Spleen (tissue), 11 donors: Measurements from ENCODE around the gene ANKRD27. TPM values are rescaled to one million over a fixed set of nuclear protein-coding genes. Genes with fewer than 3 reads are reported as not detected.
A peak's percentile ranks its signal among the peaks of the same experiment; 100 is the strongest.
"Not testable (repeated sequence)": the region's sequence is repeated elsewhere in the genome, so short reads cannot be mapped to it uniquely, and the experiment has no call there.

ENCODE experiments used
- DNase-seq: peaks from one replicate; pipeline ENCODE4 v3.0.0-alpha.2; 2020
- H3K27ac ChIP-seq, 8 donors: fragments of 200-600 bp; sonication (generic) in 7 of 8; 1 replicate in 4 of 8; 2 replicates in 4 of 8; pipeline versions ENCODE4 v1.5.0 to v1.8.0; 2016 to 2021; ENCODE audit warnings: inconsistent platforms in 4 of 8, mild to moderate bottlenecking in 4 of 8, moderate library complexity in 1 of 8
- H3K27me3 ChIP-seq, 7 donors: fragments of 200-600 bp; sonication (generic) in 6 of 7; replicated peaks in 1 of 7; 1 replicate in 4 of 7; 2 replicates in 3 of 7; pipeline versions ENCODE4 v1.5.0 to v1.8.0; 2016 to 2021; ENCODE audit warnings: inconsistent platforms in 3 of 7, mild to moderate bottlenecking in 1 of 7
- H3K36me3 ChIP-seq, 6 donors: fragments of 200-600 bp; sonication (generic) in 5 of 6; 1 replicate in 4 of 6; 2 replicates in 2 of 6; pipeline versions ENCODE4 v1.5.0 to v1.8.0; 2016 to 2021; ENCODE audit warnings: inconsistent platforms in 2 of 6
- H3K4me1 ChIP-seq, 6 donors: fragments of 200-600 bp; sonication (generic) in 5 of 6; 1 replicate in 3 of 6; 2 replicates in 3 of 6; pipeline versions ENCODE4 v1.5.0 to v1.8.0; 2016 to 2021; ENCODE audit warnings: inconsistent platforms in 3 of 6
- H3K4me3 ChIP-seq, 8 donors: fragments of 200-600 bp; sonication (generic) in 7 of 8; 1 replicate in 4 of 8; 2 replicates in 4 of 8; pipeline versions ENCODE4 v1.5.0 to v1.8.0; 2016 to 2021; ENCODE audit warnings: inconsistent platforms in 4 of 8, mild to moderate bottlenecking in 4 of 8, moderate library complexity in 2 of 8
- H3K9me3 ChIP-seq, 8 donors: fragments of 200-600 bp; sonication (generic) in 7 of 8; 1 replicate in 4 of 8; 2 replicates in 4 of 8; pipeline versions ENCODE4 v1.5.0 to v1.8.0; 2016 to 2021; ENCODE audit warnings: inconsistent platforms in 4 of 8
- POLR2A ChIP-seq, 3 donors: fragments of 450-650 bp; IDR thresholded peaks; one replicate each; pipeline ENCODE4 v1.5.1; 2017; ENCODE audit warnings: antibody characterized with exemption in 3 of 3, mild to moderate bottlenecking in 1 of 3
- POLR2AphosphoS5 ChIP-seq, 3 donors: sonication (generic); formaldehyde crosslinking; IDR thresholded peaks; one replicate each; pipeline ENCODE4 v1.5.1; 2017; ENCODE audit warnings: antibody characterized with exemption in 3 of 3
- whole genome bisulfite sequencing, 5 donors: extraction: QIAGEN DNeasy Blood & Tissue Kit in 3 of 5; methylation state at CpG; one replicate each; pipeline versions ENCODE4 v1.1.5 to v1.1.7; 2013 to 2018; 5-methylcytosine and 5-hydroxymethylcytosine counted together
- intact Hi-C: fragments of 100-400 bp; cut with DNase I; formaldehyde crosslinking; loops from one replicate; pipeline ENCODE4 v1.15.0; 2023; ENCODE audit warnings: low total_unique reads
- polyA plus RNA-seq, 3 donors: library from polyadenylated mRNA; stranded (reverse); fragments of 200-250 nt; gene quantifications; one replicate each; pipeline ENCODE4 v1.2.1, GENCODE V29; 2013
- total RNA-seq, 7 donors: library from RNA; depleted of rRNA in 3 of 7; stranded (reverse); fragments of >200 nt in 3 of 7; fragmentation: NEBNext Ultra II Directional in 4 of 7; extraction: Animal tissue kit (Norgen Biotek cat#: 25700) in 4 of 7; gene quantifications; one replicate each; pipeline versions ENCODE4 v1.1.0 to v1.2.1, GENCODE V29; 2016 to 2021
- TF ChIP-seq, protein P1 (sequence below), 11 experiments: fragments of 200-600 bp in 7 of 11; fragments of 450-650 bp in 4 of 11; sonication (generic) in 4 of 11; IDR thresholded peaks in 8 of 11; conservative IDR thresholded peaks in 3 of 11; 1 replicate in 7 of 11; 2 replicates in 4 of 11; pipeline versions ENCODE4 v1.4.0 to v1.8.0; 2016 to 2021; ENCODE audit warnings: antibody characterized with exemption in 11 of 11, inconsistent platforms in 4 of 11, mild to moderate bottlenecking in 1 of 11
- donor health status: healthy with polysubstance abuse.
- donor health status: DM: no; HTN: no; CAD: no; lungs with moderate emphysema.
- donor health status: DM: no; HTN: no; CAD: no.
- donor health status: Bipolar disorder and iron deficiency.
- donor health status: healthy.
- donor health status: DM: no; HTN: no; CAD: no.
- donor health status: DM: yes; HTN: yes; CAD: no.

Gene ANKRD27
- total and polyA plus RNA-seq, 10 donors, result 6.5 to 31.7 (median 28.2) TPM

DNA sequence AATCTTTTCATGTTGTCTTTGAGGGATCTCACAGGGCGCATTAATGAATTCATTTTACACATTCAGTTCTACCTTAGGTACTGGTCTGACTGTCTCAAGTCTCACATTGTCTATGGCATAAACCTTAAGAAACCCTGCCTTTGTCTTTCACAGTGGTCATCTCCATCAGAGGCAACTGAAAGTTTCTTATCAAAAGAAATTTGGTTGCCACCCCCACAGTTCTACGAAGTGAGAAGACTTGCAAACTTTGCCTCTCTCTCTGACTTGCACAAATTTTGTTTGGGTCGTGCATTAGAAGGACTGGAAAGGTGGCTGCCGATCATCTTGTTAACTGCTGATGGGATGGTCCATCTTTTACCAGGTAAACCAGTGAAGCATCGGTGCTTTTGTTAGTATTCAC is 34.1 kb upstream of the ANKRD27 start:
- intact Hi-C loops, result no loop called here
- Histone ChIP-seq H3K27me3 (no peaks in the 10 kb centered on the region), H3K4me1 (peaks cover 0 to 10% (median 0%) of the 10 kb centered on the region in 6 donors), H3K27ac (peak overlapping the region in 4 of 8 donors; percentile 15 to 42 (median 28)), H3K36me3 (peaks cover 0 to 90% (median 39%) of the 10 kb centered on the region in 6 donors), H3K4me3 (no peak overlapping the region), H3K9me3 (peaks cover under 1 to 13% (median 10%) of the 10 kb centered on the region in 8 donors)
- TF ChIP-seq, protein P1, sequence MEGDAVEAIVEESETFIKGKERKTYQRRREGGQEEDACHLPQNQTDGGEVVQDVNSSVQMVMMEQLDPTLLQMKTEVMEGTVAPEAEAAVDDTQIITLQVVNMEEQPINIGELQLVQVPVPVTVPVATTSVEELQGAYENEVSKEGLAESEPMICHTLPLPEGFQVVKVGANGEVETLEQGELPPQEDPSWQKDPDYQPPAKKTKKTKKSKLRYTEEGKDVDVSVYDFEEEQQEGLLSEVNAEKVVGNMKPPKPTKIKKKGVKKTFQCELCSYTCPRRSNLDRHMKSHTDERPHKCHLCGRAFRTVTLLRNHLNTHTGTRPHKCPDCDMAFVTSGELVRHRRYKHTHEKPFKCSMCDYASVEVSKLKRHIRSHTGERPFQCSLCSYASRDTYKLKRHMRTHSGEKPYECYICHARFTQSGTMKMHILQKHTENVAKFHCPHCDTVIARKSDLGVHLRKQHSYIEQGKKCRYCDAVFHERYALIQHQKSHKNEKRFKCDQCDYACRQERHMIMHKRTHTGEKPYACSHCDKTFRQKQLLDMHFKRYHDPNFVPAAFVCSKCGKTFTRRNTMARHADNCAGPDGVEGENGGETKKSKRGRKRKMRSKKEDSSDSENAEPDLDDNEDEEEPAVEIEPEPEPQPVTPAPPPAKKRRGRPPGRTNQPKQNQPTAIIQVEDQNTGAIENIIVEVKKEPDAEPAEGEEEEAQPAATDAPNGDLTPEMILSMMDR (IDR thresholded peaks at IDR 0.05 in 8 of 11, conservative IDR thresholded peaks at IDR 0.05 in 3 of 11), result no peak
- TF ChIP-seq POLR2A (IDR thresholded peaks at IDR 0.05), result no peak
- TF ChIP-seq POLR2AphosphoS5 (IDR thresholded peaks at IDR 0.05), result no peak
- no peak for DNase-seq
- 84 to 97% (median 90%) methylated on average over 5 of the region's 5 CpGs for WGBS, 5 donors

DNA sequence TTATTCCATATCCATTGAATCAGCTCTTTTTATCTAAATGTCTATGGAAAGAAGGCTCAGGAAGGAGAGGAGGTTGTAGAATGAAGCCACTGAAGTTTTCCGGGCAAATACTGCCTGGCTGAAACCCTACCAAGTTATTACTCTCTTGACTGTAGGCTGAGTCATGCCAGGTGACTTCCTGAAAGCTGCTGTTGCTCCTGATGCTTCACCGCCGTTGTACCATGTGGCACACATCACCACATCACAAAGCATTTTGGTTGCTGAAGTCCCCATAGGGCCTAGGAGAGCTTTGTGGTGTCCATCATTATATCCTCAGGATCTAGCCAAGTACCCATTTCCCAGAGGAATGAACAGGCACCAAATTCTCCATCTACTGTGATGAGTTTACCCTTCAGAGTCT is 33.5 kb upstream of the ANKRD27 start:
- TF ChIP-seq POLR2AphosphoS5 (IDR thresholded peaks at IDR 0.05) (no peak), POLR2A (IDR thresholded peaks at IDR 0.05) (no peak)
- TF ChIP-seq, protein P1 (IDR thresholded peaks at IDR 0.05 in 8 of 11, conservative IDR thresholded peaks at IDR 0.05 in 3 of 11), result no peak
- 31 to 63% (median 33%) methylated on average over 3 of the region's 3 CpGs for WGBS, 5 donors
- Histone ChIP-seq H3K4me1 (peaks cover 0 to 10% (median 0%) of the 10 kb centered on the region in 6 donors), H3K9me3 (peaks cover 3 to 19% (median 15%) of the 10 kb centered on the region in 8 donors), H3K4me3 (no peak overlapping the region), H3K36me3 (peaks cover 0 to 90% (median 37%) of the 10 kb centered on the region in 6 donors), H3K27me3 (no peaks in the 10 kb centered on the region), H3K27ac (peak overlapping the region in 3 of 8 donors; percentile 24 to 42 (median 31))
- DNase-seq, result no peak
- intact Hi-C loops, result no loop called here

DNA sequence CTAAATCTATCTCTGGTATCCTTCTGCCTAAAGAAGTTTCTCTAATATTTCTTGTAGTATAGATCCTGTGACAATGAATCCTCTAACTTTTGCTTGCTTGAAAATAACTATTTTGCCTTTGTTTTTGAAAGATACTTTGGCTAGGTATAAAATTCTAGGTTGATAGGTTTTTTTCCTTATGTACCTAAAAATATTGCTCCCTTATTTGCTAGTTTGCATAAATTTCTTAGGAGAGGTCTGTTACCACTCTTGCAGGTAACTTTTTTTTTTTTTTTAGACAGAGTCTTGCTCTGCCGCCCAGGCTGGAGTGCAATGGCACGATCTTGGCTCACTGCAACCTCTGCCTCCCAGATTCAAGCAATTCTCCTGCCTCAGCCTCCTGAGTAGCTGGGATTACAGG is 29.0 kb upstream of the ANKRD27 start:
- intact Hi-C loops, H3K27ac ChIP-seq, H3K27me3 ChIP-seq, DNase-seq, H3K4me3 ChIP-seq: not testable (repeated sequence)
- peaks cover 0 to 23% (median 3%) of the 10 kb centered on the region in 6 donors for H3K4me1 ChIP-seq
- H3K36me3 ChIP-seq, result peaks cover 0 to 86% (median 24%) of the 10 kb centered on the region in 6 donors
- WGBS, 5 donors, result 95 to 100% (median 100%) methylated on average over 2 of the region's 2 CpGs
- H3K9me3 ChIP-seq, result peaks cover 3 to 42% (median 30%) of the 10 kb centered on the region in 8 donors

DNA sequence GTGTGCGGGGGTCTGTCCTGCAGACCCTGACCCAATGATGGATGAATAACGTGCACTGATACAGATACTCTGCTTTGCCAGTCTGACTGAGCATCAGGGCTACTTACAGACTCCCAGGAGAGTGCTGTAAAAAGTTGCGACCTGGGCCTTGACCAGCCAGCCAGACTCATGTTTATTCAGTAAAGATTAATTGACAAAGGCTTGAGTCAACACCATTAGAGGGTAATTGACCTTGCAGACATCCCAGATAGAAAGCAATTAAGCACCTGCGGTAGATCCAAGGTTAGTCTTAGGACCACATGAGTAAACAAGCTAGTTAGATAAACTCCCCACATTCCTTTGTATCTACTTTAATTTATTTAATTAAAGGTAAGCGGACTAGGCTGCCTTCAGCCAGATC is 27.0 kb upstream of the ANKRD27 start:
- intact Hi-C loops, result no loop called here
- no peak overlapping the region for H3K4me3 ChIP-seq
- peaks cover 0 to 92% (median 27%) of the 10 kb centered on the region in 6 donors for H3K36me3 ChIP-seq
- TF ChIP-seq, protein P1 (IDR thresholded peaks at IDR 0.05 in 8 of 11, conservative IDR thresholded peaks at IDR 0.05 in 3 of 11), result no peak
- no peaks in the 10 kb centered on the region for H3K27me3 ChIP-seq
- WGBS, 5 donors, result 65 to 87% (median 83%) methylated on average over 5 of the region's 5 CpGs
- H3K4me1 ChIP-seq, result peaks cover 0 to 35% (median 11%) of the 10 kb centered on the region in 6 donors
- no peak for DNase-seq
- H3K9me3 ChIP-seq, result peaks cover 3 to 44% (median 30%) of the 10 kb centered on the region in 8 donors
- H3K27ac ChIP-seq, result no peak overlapping the region

DNA sequence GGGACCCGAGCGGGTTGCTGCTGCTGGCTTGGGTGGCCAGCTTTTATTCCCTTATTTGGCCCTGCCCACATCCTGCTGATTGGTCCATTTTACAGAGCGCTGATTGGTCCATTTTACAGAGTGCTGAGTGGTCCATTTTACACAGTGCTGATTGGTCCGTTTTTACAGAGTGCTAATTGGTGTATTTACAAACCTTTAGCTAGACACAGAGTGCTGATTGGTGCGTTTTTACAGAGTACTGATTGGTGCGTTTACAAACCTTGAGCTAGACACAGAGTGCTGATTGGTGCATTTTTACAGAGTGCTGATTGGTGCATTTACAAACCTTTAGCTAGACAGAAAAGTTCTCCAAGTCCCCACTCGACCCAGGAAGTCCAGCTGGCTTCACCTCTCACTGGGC is 25.1 kb upstream of the ANKRD27 start:
- H3K27ac ChIP-seq, H3K4me3 ChIP-seq, DNase-seq, intact Hi-C loops, H3K27me3 ChIP-seq: not testable (repeated sequence)
- Histone ChIP-seq H3K36me3 (peaks cover 0 to 74% (median 25%) of the 10 kb centered on the region in 6 donors), H3K9me3 (peaks cover 3 to 43% (median 29%) of the 10 kb centered on the region in 8 donors), H3K4me1 (peaks cover 4 to 54% (median 29%) of the 10 kb centered on the region in 6 donors)
- 92 to 100% (median 96%) methylated on average over 7 of the region's 7 CpGs for WGBS, 5 donors

DNA sequence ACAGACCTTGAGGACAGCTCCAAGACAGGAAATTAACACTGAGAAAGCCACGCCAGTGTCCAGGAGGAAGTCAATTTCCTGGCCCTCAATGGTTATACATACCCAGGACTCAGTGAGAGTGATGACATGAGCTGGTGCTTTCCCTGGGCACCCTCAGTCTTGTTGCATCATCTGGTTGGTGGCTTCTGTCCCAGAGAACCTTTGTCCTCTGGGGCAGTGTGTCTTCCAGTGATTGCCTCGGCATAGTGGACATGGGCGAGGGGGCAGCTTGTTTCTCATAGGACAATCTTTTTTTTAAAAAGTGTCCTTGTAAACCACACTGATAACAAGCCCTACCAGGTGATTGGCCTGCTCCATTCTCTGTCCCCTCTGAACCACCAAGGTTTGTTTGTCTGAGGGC is 21.8 kb upstream of the ANKRD27 start:
- peaks cover 0 to 13% (median 3%) of the 10 kb centered on the region in 8 donors for H3K9me3 ChIP-seq
- WGBS, 5 donors, result 47 to 71% (median 52%) methylated on average over 3 of the region's 3 CpGs
- H3K4me1 ChIP-seq, result peaks cover 25 to 81% (median 57%) of the 10 kb centered on the region in 6 donors
- H3K27me3 ChIP-seq, intact Hi-C loops, H3K4me3 ChIP-seq, DNase-seq: not testable (repeated sequence)
- H3K36me3 ChIP-seq, result peaks cover 0 to 41% (median 14%) of the 10 kb centered on the region in 6 donors
- H3K27ac ChIP-seq, result peak overlapping the region in 3 of 8 donors; percentile 5 to 93 (median 16)

DNA sequence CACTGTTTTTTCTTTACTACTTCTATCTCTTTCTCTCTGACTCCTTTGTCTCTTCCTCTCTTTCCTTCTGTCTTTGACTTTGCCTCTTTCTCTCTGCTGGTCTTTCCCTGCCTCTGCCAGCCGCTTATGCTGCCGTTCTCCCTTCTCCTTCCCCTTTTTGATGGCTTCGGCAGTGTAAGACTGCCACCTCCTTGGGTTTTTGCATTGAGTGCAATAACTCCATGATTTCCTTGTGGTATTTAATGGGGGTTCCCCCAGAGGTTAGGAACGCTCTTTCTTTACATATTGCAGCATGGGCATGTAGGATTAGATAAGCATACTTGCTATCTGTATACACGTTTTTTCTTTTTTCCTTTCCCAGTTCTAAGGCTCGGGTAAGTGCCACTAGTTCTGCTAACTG is 20.5 kb upstream of the ANKRD27 start:
- intact Hi-C loops, DNase-seq, H3K27me3 ChIP-seq, H3K4me3 ChIP-seq: not testable (repeated sequence)
- Histone ChIP-seq H3K4me1 (peaks cover 33 to 82% (median 65%) of the 10 kb centered on the region in 6 donors), H3K36me3 (peaks cover 0 to 32% (median 13%) of the 10 kb centered on the region in 6 donors), H3K9me3 (peaks cover 0 to 13% (median 3%) of the 10 kb centered on the region in 8 donors), H3K27ac (peak overlapping the region in 5 of 8 donors; percentile 59 to 93 (median 91))
- WGBS, 5 donors, result 41 to 65% (median 57%) methylated on average over 6 of the region's 6 CpGs

DNA sequence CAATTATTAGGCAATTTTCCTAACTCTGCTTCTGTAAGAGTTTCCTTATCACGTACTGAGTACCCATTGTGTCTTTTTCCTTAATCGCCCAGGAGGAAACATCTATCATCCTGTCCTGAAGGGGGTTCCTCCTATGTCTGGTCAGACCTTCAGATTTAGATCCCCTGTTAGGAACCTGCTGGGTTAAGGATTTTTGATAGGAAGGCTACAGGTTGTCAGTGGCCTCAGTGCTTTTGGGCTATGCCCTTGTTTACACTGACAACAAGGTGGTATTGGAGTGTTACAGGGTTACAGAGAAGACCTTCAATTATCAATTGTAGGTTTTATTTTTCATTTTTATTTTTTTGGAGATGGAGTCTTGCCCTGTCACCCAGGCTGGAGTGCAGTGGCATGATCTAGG is 19.9 kb upstream of the ANKRD27 start:
- DNase-seq, intact Hi-C loops, H3K9me3 ChIP-seq, H3K27me3 ChIP-seq: not testable (repeated sequence)
- peaks cover 33 to 89% (median 70%) of the 10 kb centered on the region in 6 donors for H3K4me1 ChIP-seq
- WGBS, 5 donors, result 24 to 65% (median 44%) methylated on average over 2 of the region's 2 CpGs
- H3K36me3 ChIP-seq, result peaks cover 0 to 26% (median 7%) of the 10 kb centered on the region in 6 donors
- peak overlapping the region in 2 of 8 donors; percentile 92 to 94 for H3K4me3 ChIP-seq
- peak overlapping the region in 7 of 8 donors; percentile 36 to 93 (median 90) for H3K27ac ChIP-seq
